Astrocyte (in vitro differentiated cells and primary cell): ENCODE data around the gene CYBA. TPM values are rescaled to one million over a fixed set of nuclear protein-coding genes. Genes with fewer than 3 reads are reported as not detected.

Experiments used
- DNase-seq: peaks from one replicate; pipeline ENCODE4 v3.0.0-alpha.2; 2010; ENCODE audit warnings: low read depth
- FAIRE-seq: peaks from 2 replicates; lab custom pipeline; 2011; peaks lifted over from hg19 to GRCh38; lab: Jason Lieb, UNC
- H2AFZ ChIP-seq: 2 replicates; pipeline ENCODE4 v1.6.0; 2012; ENCODE audit warnings: low read depth, low read length, inconsistent platforms
- H3K27ac ChIP-seq: 2 replicates; pipeline ENCODE4 v1.5.1; 2011; ENCODE audit warnings: low read depth, low read length, inconsistent platforms
- H3K27me3 ChIP-seq: 2 replicates; pipeline ENCODE4 v1.6.0; 2011; ENCODE audit warnings: low read length, inconsistent platforms; ENCODE audit not compliant: insufficient read depth
- H3K36me3 ChIP-seq: 2 replicates; pipeline ENCODE4 v1.5.1; 2011; ENCODE audit warnings: low read length, inconsistent platforms; ENCODE audit not compliant: insufficient read depth
- H3K4me1 ChIP-seq: 2 replicates; pipeline ENCODE4 v1.5.1; 2011; ENCODE audit warnings: low read length, inconsistent platforms; ENCODE audit not compliant: insufficient read depth
- H3K4me2 ChIP-seq: 2 replicates; pipeline ENCODE4 v1.6.0; 2012; ENCODE audit warnings: low read length, inconsistent platforms
- H3K4me3 ChIP-seq: 2 replicates; pipeline ENCODE4 v1.5.1; 2011; ENCODE audit warnings: low read depth, mild to moderate bottlenecking, low read length, inconsistent platforms; ENCODE audit not compliant: insufficient read depth
- H3K79me2 ChIP-seq: 2 replicates; pipeline ENCODE4 v1.6.0; 2012; ENCODE audit warnings: mild to moderate bottlenecking, low read length, inconsistent platforms; ENCODE audit not compliant: insufficient read depth
- H3K9ac ChIP-seq: 2 replicates; pipeline ENCODE4 v1.6.0; 2012; ENCODE audit warnings: mild to moderate bottlenecking, low read length, inconsistent platforms
- H3K9me3 ChIP-seq: 2 replicates; pipeline ENCODE4 v1.5.1; 2012; ENCODE audit warnings: low read depth, mild to moderate bottlenecking, low read length, inconsistent platforms; ENCODE audit not compliant: insufficient read depth
- H4K20me1 ChIP-seq: 2 replicates; pipeline ENCODE4 v1.6.0; 2012; ENCODE audit warnings: low read length, inconsistent platforms; ENCODE audit not compliant: insufficient read depth
- H3K27ac Mint-ChIP-seq: one replicate; pipeline ENCODE4 v1.8.0; 2021; ENCODE audit warnings: mild to moderate bottlenecking, mixed read lengths; ENCODE audit not compliant: unreplicated experiment
- H3K27me3 Mint-ChIP-seq: one replicate; pipeline ENCODE4 v1.8.0; 2021; ENCODE audit warnings: low read depth, mixed read lengths; ENCODE audit not compliant: unreplicated experiment
- H3K36me3 Mint-ChIP-seq: one replicate; pipeline ENCODE4 v1.8.0; 2021; ENCODE audit warnings: low read depth, mixed read lengths; ENCODE audit not compliant: unreplicated experiment
- H3K4me1 Mint-ChIP-seq: one replicate; pipeline ENCODE4 v1.8.0; 2021; ENCODE audit warnings: low read depth, mixed read lengths; ENCODE audit not compliant: unreplicated experiment
- H3K4me3 Mint-ChIP-seq: one replicate; pipeline ENCODE4 v1.8.0; 2021; ENCODE audit warnings: mild to moderate bottlenecking, moderate library complexity, mixed read lengths; ENCODE audit not compliant: unreplicated experiment
- H3K9me3 Mint-ChIP-seq: one replicate; pipeline ENCODE4 v1.8.0; 2021; ENCODE audit warnings: mild to moderate bottlenecking, mixed read lengths; ENCODE audit not compliant: unreplicated experiment
- EZH2 ChIP-seq: IDR thresholded peaks from 2 replicates; pipeline ENCODE4 v1.6.1; 2012; ENCODE audit warnings: mild to moderate bottlenecking, low read length, inconsistent platforms; ENCODE audit not compliant: insufficient read depth
- total RNA-seq: library from RNA; stranded (reverse); gene quantifications from 2 replicates; pipeline ENCODE4 v1.2.1, GENCODE V29; 2021
- TF ChIP-seq, protein P1 (sequence below): IDR thresholded peaks from 2 replicates; pipeline ENCODE4 v1.5.1; 2011; ENCODE audit warnings: low read depth, mild to moderate bottlenecking, inconsistent platforms, low read length, moderate library complexity; ENCODE audit not compliant: insufficient read depth

The CYBA gene
- total RNA-seq, 1 donor from 2014 or later: 236 TPM

DNA sequence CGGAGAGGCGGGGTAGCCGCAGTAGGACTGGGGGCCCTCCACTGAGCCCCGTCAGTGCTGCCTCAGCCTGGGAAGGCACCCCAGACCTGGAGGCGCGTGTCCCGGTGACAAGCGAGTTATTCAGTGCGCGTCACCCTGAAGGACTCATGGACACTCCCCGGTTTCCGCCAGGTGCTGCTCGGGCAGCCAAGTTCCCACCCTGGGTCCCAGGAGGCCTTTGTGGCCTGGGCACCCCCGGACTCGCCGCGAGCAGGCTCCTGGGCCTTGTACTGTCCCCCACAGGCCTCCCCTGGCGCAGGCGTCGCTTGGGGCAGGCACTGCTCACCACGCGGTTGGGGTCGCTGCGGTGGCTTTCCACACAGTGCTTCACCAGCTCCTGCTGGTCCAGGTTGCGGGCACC is 47.8 kb upstream of the CYBA start:
- no peaks in the 10 kb centered on the region for H3K9me3 Mint-ChIP-seq
- no peaks in the 10 kb centered on the region for H3K9me3 ChIP-seq
- no peaks in the 10 kb centered on the region for H3K36me3 ChIP-seq
- H3K4me3 Mint-ChIP-seq: no peak overlapping the region
- peaks cover 3% of the 10 kb centered on the region for H3K27me3 Mint-ChIP-seq
- peaks cover 20% of the 10 kb centered on the region for H3K4me1 ChIP-seq
- no peak for TF ChIP-seq EZH2
- TF ChIP-seq, protein P1, sequence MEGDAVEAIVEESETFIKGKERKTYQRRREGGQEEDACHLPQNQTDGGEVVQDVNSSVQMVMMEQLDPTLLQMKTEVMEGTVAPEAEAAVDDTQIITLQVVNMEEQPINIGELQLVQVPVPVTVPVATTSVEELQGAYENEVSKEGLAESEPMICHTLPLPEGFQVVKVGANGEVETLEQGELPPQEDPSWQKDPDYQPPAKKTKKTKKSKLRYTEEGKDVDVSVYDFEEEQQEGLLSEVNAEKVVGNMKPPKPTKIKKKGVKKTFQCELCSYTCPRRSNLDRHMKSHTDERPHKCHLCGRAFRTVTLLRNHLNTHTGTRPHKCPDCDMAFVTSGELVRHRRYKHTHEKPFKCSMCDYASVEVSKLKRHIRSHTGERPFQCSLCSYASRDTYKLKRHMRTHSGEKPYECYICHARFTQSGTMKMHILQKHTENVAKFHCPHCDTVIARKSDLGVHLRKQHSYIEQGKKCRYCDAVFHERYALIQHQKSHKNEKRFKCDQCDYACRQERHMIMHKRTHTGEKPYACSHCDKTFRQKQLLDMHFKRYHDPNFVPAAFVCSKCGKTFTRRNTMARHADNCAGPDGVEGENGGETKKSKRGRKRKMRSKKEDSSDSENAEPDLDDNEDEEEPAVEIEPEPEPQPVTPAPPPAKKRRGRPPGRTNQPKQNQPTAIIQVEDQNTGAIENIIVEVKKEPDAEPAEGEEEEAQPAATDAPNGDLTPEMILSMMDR: no peak
- H4K20me1 ChIP-seq: no peaks in the 10 kb centered on the region
- H3K4me3 ChIP-seq: no peak overlapping the region
- DNase-seq (no peak), FAIRE-seq (no peak)
- H3K27me3 ChIP-seq: no peaks in the 10 kb centered on the region
- peaks cover 4% of the 10 kb centered on the region for H3K4me1 Mint-ChIP-seq
- no peak overlapping the region for H3K27ac Mint-ChIP-seq
- no peak overlapping the region for H3K27ac ChIP-seq
- H3K4me2 ChIP-seq: no peak overlapping the region
- H3K36me3 Mint-ChIP-seq: peaks cover 8% of the 10 kb centered on the region
- H3K79me2 ChIP-seq: peaks cover 31% of the 10 kb centered on the region
- H2AFZ ChIP-seq: no peak overlapping the region
- no peak overlapping the region for H3K9ac ChIP-seq

DNA sequence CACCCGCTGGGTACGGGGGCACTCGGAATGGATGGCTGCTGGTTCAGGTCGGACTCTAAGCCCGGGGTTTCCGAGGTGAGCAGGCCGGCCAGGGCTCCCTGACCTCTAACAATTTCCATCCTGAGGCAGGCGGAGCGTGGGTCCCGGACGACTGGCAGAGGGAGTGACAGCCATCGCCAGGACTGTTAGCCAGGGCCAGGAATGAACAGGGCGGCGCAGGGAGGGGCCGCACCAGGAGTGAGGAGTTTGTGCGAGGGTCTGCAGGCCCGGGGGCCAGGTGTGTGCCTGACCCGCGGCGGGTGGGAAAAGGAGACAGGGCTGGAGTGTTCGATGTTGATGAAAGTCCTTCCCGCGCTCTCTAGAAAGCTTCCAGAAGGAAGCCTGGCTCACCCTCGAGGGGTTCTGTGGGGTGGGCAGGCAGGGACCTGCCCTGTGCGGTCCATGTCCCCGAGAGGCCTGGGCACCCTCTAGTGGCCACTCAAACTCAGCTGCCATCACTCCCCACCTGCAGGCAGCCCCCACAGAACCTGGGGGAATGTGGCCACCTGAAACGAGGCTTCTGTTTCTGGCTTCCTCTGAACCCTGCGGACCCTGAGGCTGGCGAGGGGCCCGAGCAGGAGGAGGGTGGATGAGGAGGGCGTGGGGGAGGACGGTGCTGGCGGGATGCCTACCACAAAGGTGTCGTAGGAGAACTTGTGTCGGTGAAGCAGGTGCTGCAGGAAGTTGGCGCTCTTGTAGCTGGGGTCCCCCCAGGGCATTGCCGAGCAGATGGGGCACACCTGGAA is 47.2 kb upstream of the CYBA start:
- FAIRE-seq (no peak), DNase-seq (no peak)
- Mint-ChIP-seq H3K4me1 (peaks cover 4% of the 10 kb centered on the region), H3K27me3 (peaks cover 3% of the 10 kb centered on the region), H3K9me3 (no peaks in the 10 kb centered on the region), H3K36me3 (peaks cover 8% of the 10 kb centered on the region), H3K27ac (no peak overlapping the region), H3K4me3 (no peak overlapping the region)
- Histone ChIP-seq H3K36me3 (no peaks in the 10 kb centered on the region), H4K20me1 (no peaks in the 10 kb centered on the region), H3K4me3 (no peak overlapping the region), H3K9ac (no peak overlapping the region), H2AFZ (no peak overlapping the region), H3K9me3 (no peaks in the 10 kb centered on the region), H3K4me2 (no peak overlapping the region), H3K79me2 (peaks cover 25% of the 10 kb centered on the region), H3K4me1 (peaks cover 15% of the 10 kb centered on the region), H3K27ac (no peak overlapping the region), H3K27me3 (no peaks in the 10 kb centered on the region)
- TF ChIP-seq, protein P1: no peak
- no peak for TF ChIP-seq EZH2
